ENCODE data around the gene TLE5. TPM values are rescaled to one million over a fixed set of nuclear protein-coding genes. Genes with fewer than 3 reads are reported as not detected.

Gene TLE5
- total and polyA plus RNA-seq, 9 of the 15 experiments (the other 6 are each of a cell fraction or from before 2014, with no cell fraction given): 2.0 to 347 (median 235) TPM

DNA sequence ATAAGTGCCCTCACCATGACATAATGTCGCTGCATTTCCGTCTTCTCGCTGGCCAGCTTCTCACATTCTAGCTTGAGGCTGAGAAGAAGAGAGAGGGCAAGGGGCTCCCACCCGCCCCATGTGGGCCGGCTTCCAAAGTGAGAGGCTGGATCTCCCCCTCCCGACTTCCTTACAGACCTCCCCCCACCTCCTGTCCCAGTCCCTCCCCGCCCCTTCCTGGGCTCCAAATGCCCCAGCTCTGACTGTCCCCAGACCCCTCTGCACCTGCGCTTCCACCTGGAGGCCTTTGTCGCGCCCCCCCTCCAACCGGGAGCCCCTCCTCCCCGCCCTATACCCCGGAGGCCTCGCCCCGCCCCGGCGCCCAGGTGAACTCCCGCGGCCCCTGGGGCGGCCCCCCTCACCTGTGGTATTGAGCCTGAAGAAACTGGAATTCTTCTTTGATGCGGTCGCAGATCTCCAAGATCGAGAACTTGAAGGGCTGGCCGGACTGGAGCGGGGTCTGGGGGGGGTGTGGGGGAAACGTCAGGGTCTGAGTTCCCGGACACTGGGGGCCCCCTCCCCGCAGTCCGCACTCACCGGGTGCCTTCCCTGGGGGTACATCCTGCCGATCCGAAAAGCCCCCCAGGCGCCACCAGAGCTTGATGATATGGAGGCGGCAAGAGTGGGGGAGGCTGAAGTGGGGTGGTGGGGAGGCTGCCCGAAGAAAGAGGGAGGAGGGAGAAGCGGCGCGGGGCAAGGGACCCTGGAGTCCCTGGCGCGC lies 33.8 kb downstream of the TLE5 start (continued):
- TF ChIP-seq, protein P1, sequence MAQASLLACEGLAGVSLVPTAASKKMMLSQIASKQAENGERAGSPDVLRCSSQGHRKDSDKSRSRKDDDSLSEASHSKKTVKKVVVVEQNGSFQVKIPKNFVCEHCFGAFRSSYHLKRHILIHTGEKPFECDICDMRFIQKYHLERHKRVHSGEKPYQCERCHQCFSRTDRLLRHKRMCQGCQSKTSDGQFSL (CRISPR knock-in tag; IDR thresholded peaks at IDR 0.05): 0 out of 2 replicates have a peak, but pooled peaks have one; percentile 18
- TF ChIP-seq, protein P1 (tag; IDR thresholded peaks at IDR 0.05): no peak
- TF ChIP-seq, protein P2, sequence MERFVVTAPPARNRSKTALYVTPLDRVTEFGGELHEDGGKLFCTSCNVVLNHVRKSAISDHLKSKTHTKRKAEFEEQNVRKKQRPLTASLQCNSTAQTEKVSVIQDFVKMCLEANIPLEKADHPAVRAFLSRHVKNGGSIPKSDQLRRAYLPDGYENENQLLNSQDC (CRISPR knock-in tag; IDR thresholded peaks at IDR 0.05): no peak

DNA sequence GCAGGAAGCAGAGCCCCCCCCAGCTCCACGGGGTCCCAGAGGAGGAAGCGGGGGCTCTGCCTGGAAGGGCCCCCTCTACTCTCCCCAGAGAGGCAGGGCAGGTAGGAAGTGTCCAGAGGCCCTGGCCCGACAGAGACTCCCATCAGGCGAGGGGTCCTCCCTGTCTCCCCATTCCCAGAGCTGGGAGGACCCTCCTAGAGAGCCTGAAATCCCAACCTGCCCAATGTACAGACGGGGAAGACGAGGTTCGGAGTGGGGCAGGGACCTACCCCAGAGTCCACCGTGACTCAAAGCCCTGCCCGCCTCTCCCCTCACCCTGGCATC lies 34.4 kb downstream of the TLE5 start:
- Histone ChIP-seq H3K79me2 (ENCODE audit: control insufficient read depth, insufficient read depth, low read length) (no peaks in the 10 kb centered on the region), H3K9ac (ENCODE audit: insufficient read depth in 1 of 2, low read depth in 2 of 2, low read length in 2 of 2) (peak overlapping the region in 1 of 2 experiments; percentile 61; a peak in 2 of 4 replicates), H3K27me3 (ENCODE audit: control insufficient read depth in 2 of 2, insufficient read depth in 2 of 2, low read length in 2 of 2) (no peaks in the 10 kb centered on the region), H4K20me1 (replicated peaks; ENCODE audit: control insufficient read depth, insufficient read depth, low read length) (no peaks in the 10 kb centered on the region), H2AFZ (ENCODE audit: low read depth, low read length) (no peak overlapping the region), H3K36me3 (ENCODE audit: control insufficient read depth, insufficient read depth, low read length) (no peaks in the 10 kb centered on the region), H3K9me3 (replicated peaks; ENCODE audit: control insufficient read depth, insufficient read depth, low read depth, low read length) (no peaks in the 10 kb centered on the region), H3K4me2 (ENCODE audit: insufficient read depth, low read length) (no peak overlapping the region), H3K4me3 (no peak overlapping the region), H3K27ac (ENCODE audit: extremely low read depth, low read depth, low read length) (no peak overlapping the region), H3K4me1 (replicated peaks in 1 of 2; ENCODE audit: control insufficient read depth in 2 of 2, insufficient read depth in 2 of 2, low read length in 2 of 2) (peaks cover 19 to 32% of the 10 kb centered on the region in 2 experiments), H3K9me1 (ENCODE audit: control insufficient read depth, insufficient read depth, low read length) (no peaks in the 10 kb centered on the region)
- ATAC-seq: no peak
- intact Hi-C loops (cut with micrococcal nuclease) (no loop called here), in situ Hi-C loops (cut with MboI) (no loop called here)
- POLR2A ChIA-PET: no interaction called here
- no peak for FAIRE-seq
- BruUV-seq (replicated peaks): no TSS peak
- 84% methylated on average over 4 of the region's 9 CpGs for WGBS (ENCODE audit: insufficient coverage, low coverage, missing lambda C conversion rate)
- TF ChIP-seq ZNF263 (CRISPR knock-in tag; IDR thresholded peaks at IDR 0.05; ENCODE audit: borderline replicate concordance): 0 out of 2 replicates have a peak, but pooled peaks have one; percentile 7
- no peak for TF ChIP-seq ZNF354B (CRISPR knock-in tag; IDR thresholded peaks at IDR 0.05)
- CTCF ChIA-PET (ENCODE audit: low intra/inter-chr PET ratio): no interaction called here
- no peak for DNase-seq (ENCODE audit: extremely low read depth in 1 of 4, low spot score in 3 of 4)

Data from K562 (cell line).